Measurements from ENCODE around the gene HSDL2.
"Not testable (repeated sequence)": the region's sequence is repeated elsewhere in the genome, so short reads cannot be mapped to it uniquely, and the experiment has no call there.

Gene HSDL2

GRCh38 chr9:112380102-112380824 is at the start of gene HSDL2:
Gene HSDL2, plus strand, starts transcription at chr9:112380108. Its CDS starts 56 bp downstream, at chr9:112380164.
- peak in 1 of 2 donors; percentile 6 for DNase-seq (ENCODE audit: low read depth in 2 of 2)

GRCh38 chr9:112331674-112331952 is 48.3 kb upstream of the HSDL2 start:
- no peak for DNase-seq (ENCODE audit: low read depth in 2 of 2)

- DNase-seq (ENCODE audit: low read depth in 2 of 2): no peak
Observed at GRCh38 chr9:112332214-112332613, 47.7 kb upstream of the HSDL2 start.

- DNase-seq (ENCODE audit: low read depth in 2 of 2): no peak
Observed at GRCh38 chr9:112332674-112332976, 47.3 kb upstream of the HSDL2 start.

- DNase-seq (ENCODE audit: low read depth in 2 of 2): peak; percentile 45 to 78
Observed at GRCh38 chr9:112332977-112333638, 46.8 kb upstream of the HSDL2 start, which contains the start of gene PTBP3. Gene PTBP3, minus strand, starts transcription at chr9:112333619. Its CDS starts 35,754 bp downstream, at chr9:112297865.

- DNase-seq (ENCODE audit: low read depth in 2 of 2): peak; percentile 83 to 94
Observed at GRCh38 chr9:112333639-112334431, 46.1 kb upstream of the HSDL2 start.

GRCh38 chr9:112334432-112334841 is 45.5 kb upstream of the HSDL2 start:
- DNase-seq (ENCODE audit: low read depth in 2 of 2): peak in 1 of 2 donors; percentile 21

- DNase-seq (ENCODE audit: low read depth in 2 of 2): no peak
Observed at GRCh38 chr9:112337547-112337946, 42.4 kb upstream of the HSDL2 start.

- no peak for DNase-seq (ENCODE audit: low read depth in 2 of 2)
Observed at GRCh38 chr9:112338561-112338960, 41.3 kb upstream of the HSDL2 start.

GRCh38 chr9:112339886-112340285 is 40.0 kb upstream of the HSDL2 start:
- no peak for DNase-seq (ENCODE audit: low read depth in 2 of 2)

GRCh38 chr9:112341730-112342129 is 38.2 kb upstream of the HSDL2 start:
- no peak for DNase-seq (ENCODE audit: low read depth in 2 of 2)

GRCh38 chr9:112348257-112349007 is 31.5 kb upstream of the HSDL2 start:
- DNase-seq (ENCODE audit: low read depth in 2 of 2): peak; percentile 65 to 66

- no peak for DNase-seq (ENCODE audit: low read depth in 2 of 2)
Observed at GRCh38 chr9:112349008-112349333, 30.9 kb upstream of the HSDL2 start.

GRCh38 chr9:112351184-112351583 is 28.7 kb upstream of the HSDL2 start:
- no peak for DNase-seq (ENCODE audit: low read depth in 2 of 2)

GRCh38 chr9:112352209-112352608 is 27.7 kb upstream of the HSDL2 start:
- DNase-seq (ENCODE audit: low read depth in 2 of 2): no peak

- no peak for DNase-seq (ENCODE audit: low read depth in 2 of 2)
Observed at GRCh38 chr9:112354081-112354743, 25.7 kb upstream of the HSDL2 start.

GRCh38 chr9:112355427-112355897 is 24.4 kb upstream of the HSDL2 start:
- no peak for DNase-seq (ENCODE audit: low read depth in 2 of 2)

- DNase-seq (ENCODE audit: low read depth in 2 of 2): no peak
Observed at GRCh38 chr9:112360047-112360804, 19.7 kb upstream of the HSDL2 start.

- no peak for DNase-seq (ENCODE audit: low read depth in 2 of 2)
Observed at GRCh38 chr9:112361601-112362000, 18.3 kb upstream of the HSDL2 start.

GRCh38 chr9:112364761-112365160 is 15.1 kb upstream of the HSDL2 start:
- no peak for DNase-seq (ENCODE audit: low read depth in 2 of 2)

- DNase-seq (ENCODE audit: low read depth in 2 of 2): not testable (repeated sequence)
Observed at GRCh38 chr9:112365257-112365656, 14.7 kb upstream of the HSDL2 start.
